Sigmoid colon (tissue), 7 donors: Measurements from ENCODE around the gene SSB. TPM values are rescaled to one million over a fixed set of nuclear protein-coding genes. Genes with fewer than 3 reads are reported as not detected.

Experiments used
- DNase-seq: peaks from one replicate; pipeline ENCODE4 v3.0.0-alpha.2; 2019
- H3K27ac ChIP-seq, 4 donors: fragments of 200-600 bp; sonication (generic); one replicate each; pipeline ENCODE4 v1.5.1; 2016 to 2019; ENCODE audit warnings: mild to moderate bottlenecking in 1 of 4
- H3K27me3 ChIP-seq, 3 donors: fragments of 200-600 bp; sonication (generic); one replicate each; pipeline ENCODE4 v1.5.1; 2019; ENCODE audit warnings: mild to moderate bottlenecking in 1 of 3
- H3K36me3 ChIP-seq, 4 donors: fragments of 200-600 bp; sonication (generic); one replicate each; pipeline ENCODE4 v1.5.1; 2016 to 2019
- H3K4me1 ChIP-seq, 4 donors: fragments of 200-600 bp; sonication (generic); one replicate each; pipeline ENCODE4 v1.5.1; 2017 to 2019
- H3K4me3 ChIP-seq, 4 donors: fragments of 200-600 bp; sonication (generic); one replicate each; pipeline ENCODE4 v1.5.1; 2017 to 2019; ENCODE audit warnings: mild to moderate bottlenecking in 2 of 4, moderate library complexity in 1 of 4
- H3K9me3 ChIP-seq, 4 donors: fragments of 200-600 bp in 3 of 4; sonication (generic) in 3 of 4; one replicate each; pipeline versions ENCODE4 v1.5.1 to v1.6.1; 2013 to 2019
- EP300 ChIP-seq, 4 donors: sonication (generic); formaldehyde crosslinking; IDR thresholded peaks; one replicate each; pipeline ENCODE4 v1.6.1; 2017; ENCODE audit warnings: antibody characterized with exemption in 4 of 4
- POLR2A ChIP-seq, 2 donors: fragments of 450-650 bp; IDR thresholded peaks; one replicate each; pipeline ENCODE4 v1.6.1; 2016; ENCODE audit warnings: antibody characterized with exemption in 2 of 2, mild to moderate bottlenecking in 2 of 2, moderate library complexity in 2 of 2
- POLR2AphosphoS5 ChIP-seq, 4 donors: sonication (generic); formaldehyde crosslinking; IDR thresholded peaks; one replicate each; pipeline ENCODE4 v1.6.1; 2017; ENCODE audit warnings: antibody characterized with exemption in 4 of 4
- WGBS, 2 donors: extraction: QIAGEN DNeasy Blood & Tissue Kit; methylation state at CpG; one replicate each; pipeline ENCODE4 v1.1.7; 2013; 5-methylcytosine and 5-hydroxymethylcytosine counted together
- intact Hi-C: fragments of 100-400 bp; cut with DNase I; formaldehyde crosslinking; loops from one replicate; pipeline ENCODE4 v1.15.1; 2023
- polyA plus RNA-seq, 3 donors: library from polyadenylated mRNA; stranded (reverse); fragments of 200-250 nt; gene quantifications; one replicate each; pipeline ENCODE4 v1.2.3, GENCODE V29; 2013
- total RNA-seq, 4 donors: library from RNA; depleted of rRNA; stranded (reverse); fragments of >200 nt; gene quantifications; one replicate each; pipeline ENCODE4 v1.1.0, GENCODE V29; 2016
- TF ChIP-seq, protein P1 (sequence below), 4 experiments: fragments of 450-650 bp in 3 of 4; fragments of 200-600 bp in 1 of 4; IDR thresholded peaks; one replicate each; pipeline ENCODE4 v1.5.1; 2016 to 2019; ENCODE audit warnings: antibody characterized with exemption in 4 of 4, mild to moderate bottlenecking in 3 of 4, moderate library complexity in 2 of 4
- donor health status: healthy with polysubstance abuse.
- donor health status: Bipolar disorder and iron deficiency.
- donor health status: healthy.

Gene SSB
- total RNA-seq (100 to 1,000 TPM in 1 of 4 donors, 10 to 100 TPM in 3; 68.1 to 126 (median 87.8) TPM), polyA plus RNA-seq (10 to 100 TPM; 55.0 to 71.7 (median 56.5) TPM)

DNA sequence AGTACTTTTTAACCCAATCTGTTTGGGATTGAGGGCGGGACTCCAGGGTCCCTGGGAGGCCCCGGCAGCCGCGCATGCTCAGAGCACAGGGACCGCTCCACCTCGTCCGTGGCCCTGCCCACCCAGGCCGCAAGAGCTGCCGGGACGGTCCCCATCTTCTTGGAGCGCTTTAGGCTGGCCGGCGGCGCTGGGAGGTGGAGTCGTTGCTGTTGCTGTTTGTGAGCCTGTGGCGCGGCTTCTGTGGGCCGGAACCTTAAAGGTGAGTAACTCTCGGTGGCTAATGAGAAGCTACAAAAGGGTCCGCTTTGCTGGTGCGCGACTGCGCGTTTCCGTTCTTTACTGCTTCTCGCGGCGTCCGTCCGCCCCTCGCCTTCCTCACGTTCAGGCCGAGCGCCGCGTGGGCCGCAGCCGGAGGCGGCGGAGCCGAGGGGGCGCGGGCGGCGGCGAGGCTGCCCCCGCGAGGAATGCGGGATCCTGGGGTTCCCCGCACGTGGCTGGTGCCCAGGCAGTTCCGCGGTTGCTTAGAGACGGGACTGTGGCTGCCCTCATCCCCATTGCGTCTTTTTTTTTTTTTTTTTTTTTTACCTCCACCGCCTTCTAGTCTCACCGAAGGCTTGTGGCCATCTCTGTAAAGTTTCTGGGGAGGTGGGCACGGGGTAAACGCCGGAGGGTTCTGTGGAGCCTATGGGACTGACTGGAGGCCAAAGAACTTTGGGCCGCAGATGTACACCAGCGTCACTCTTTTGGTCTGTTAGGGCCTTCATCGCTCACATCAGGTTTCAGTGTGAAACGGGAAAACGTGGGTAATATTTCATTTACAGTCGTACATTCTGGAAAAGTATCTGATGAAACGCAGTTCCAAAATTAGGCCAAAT is at the start of gene SSB:
SSB (plus strand) TSS at position 154 of the 875 bp plus-strand sequence. CDS start 2,090 bp downstream, outside the sequence.
- Histone ChIP-seq H3K4me1 (peaks cover 0 to 20% (median 14%) of the 10 kb centered on the region in 4 donors), H3K4me3 (peak within 1 kb of the TSS; percentile 53 to 93 (median 72)), H3K36me3 (peaks cover 0 to 13% (median 3%) of the 10 kb centered on the region in 4 donors), H3K9me3 (no peaks in the 10 kb centered on the region), H3K27me3 (no peaks in the 10 kb centered on the region), H3K27ac (peak within 1 kb of the TSS; percentile 74 to 92 (median 89))
- TF ChIP-seq EP300 (IDR thresholded peaks at IDR 0.05) (no peak), POLR2AphosphoS5 (IDR thresholded peaks at IDR 0.05) (peak; percentile 85 to 92 (median 89)), POLR2A (IDR thresholded peaks at IDR 0.05) (peak; percentile 42 to 67)
- TF ChIP-seq, protein P1, sequence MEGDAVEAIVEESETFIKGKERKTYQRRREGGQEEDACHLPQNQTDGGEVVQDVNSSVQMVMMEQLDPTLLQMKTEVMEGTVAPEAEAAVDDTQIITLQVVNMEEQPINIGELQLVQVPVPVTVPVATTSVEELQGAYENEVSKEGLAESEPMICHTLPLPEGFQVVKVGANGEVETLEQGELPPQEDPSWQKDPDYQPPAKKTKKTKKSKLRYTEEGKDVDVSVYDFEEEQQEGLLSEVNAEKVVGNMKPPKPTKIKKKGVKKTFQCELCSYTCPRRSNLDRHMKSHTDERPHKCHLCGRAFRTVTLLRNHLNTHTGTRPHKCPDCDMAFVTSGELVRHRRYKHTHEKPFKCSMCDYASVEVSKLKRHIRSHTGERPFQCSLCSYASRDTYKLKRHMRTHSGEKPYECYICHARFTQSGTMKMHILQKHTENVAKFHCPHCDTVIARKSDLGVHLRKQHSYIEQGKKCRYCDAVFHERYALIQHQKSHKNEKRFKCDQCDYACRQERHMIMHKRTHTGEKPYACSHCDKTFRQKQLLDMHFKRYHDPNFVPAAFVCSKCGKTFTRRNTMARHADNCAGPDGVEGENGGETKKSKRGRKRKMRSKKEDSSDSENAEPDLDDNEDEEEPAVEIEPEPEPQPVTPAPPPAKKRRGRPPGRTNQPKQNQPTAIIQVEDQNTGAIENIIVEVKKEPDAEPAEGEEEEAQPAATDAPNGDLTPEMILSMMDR (IDR thresholded peaks at IDR 0.05), result no peak
- intact Hi-C loops, result no loop called here
- WGBS, 2 donors, result 0% methylated on average over 67 of the region's 67 CpGs
- DNase-seq, result peak; percentile 95

DNA sequence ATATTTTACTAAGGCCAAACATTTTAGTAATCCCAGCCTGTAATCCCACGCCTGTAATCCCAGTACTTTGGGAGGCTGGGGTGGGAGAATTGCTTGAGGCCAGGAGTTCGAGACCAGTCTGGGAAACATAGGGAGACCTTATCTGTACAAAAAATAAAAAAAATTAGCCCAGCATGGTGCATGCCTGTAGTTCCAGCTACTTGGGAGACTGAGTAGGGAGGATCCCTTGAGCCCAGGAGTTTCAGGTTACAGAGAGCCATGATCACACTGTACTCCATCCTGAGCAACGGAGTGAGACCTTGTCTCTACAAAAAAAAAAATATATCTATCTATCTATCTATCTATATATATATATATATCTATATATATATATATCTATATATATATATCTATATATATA is 45.9 kb upstream of the SSB start:
- no peak for DNase-seq
- no peak overlapping the region for H3K4me3 ChIP-seq
- H3K9me3 ChIP-seq, result no peaks in the 10 kb centered on the region
- no peak for TF ChIP-seq EP300 (IDR thresholded peaks at IDR 0.05)
- no peak for TF ChIP-seq POLR2A (IDR thresholded peaks at IDR 0.05)
- TF ChIP-seq, protein P1 (IDR thresholded peaks at IDR 0.05), result no peak
- no peak for TF ChIP-seq POLR2AphosphoS5 (IDR thresholded peaks at IDR 0.05)
- 98% methylated on average over 3 of the region's 3 CpGs for WGBS, 2 donors
- no peaks in the 10 kb centered on the region for H3K27me3 ChIP-seq
- H3K27ac ChIP-seq, result no peak overlapping the region
- intact Hi-C loops, result no loop called here
- peaks cover 0 to 17% (median 4%) of the 10 kb centered on the region in 4 donors for H3K36me3 ChIP-seq
- no peaks in the 10 kb centered on the region for H3K4me1 ChIP-seq

DNA sequence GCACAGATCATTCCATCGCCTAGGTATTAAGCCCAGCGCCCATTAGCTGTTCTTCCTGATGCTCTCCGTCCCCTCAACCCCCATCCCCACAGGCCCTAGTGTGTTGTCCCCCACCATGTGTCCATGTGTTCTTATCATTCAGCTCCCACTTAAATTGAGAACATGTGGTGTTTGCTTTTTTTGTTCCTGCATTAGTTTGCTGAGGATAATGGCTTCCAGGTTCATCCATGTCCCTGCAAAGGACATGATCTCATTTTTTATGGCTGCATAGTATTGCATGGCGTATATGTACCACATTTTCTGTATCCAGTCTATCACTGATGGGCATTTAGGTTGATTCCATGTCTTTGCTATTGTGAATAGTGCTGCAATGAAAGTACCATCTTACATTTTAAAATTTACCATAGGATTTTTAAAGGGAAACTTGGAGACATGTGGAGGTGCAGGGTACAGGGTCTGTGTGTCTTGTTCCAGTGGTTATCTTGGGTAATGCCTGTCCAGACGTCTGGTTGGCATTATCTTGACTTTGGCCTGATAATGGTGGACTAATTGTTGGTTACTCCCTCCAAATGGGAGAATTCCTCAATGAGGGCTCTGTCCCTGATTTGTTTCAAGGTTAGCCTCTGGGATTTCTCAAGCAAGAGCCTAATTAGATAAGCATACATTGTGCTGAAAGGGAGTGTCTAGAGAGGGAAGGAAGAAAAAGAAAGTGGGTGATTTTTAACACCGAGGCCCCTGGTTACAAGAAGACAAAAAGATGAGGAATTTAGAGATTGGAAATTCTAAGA is 43.4 kb upstream of the SSB start:
- TF ChIP-seq POLR2A (IDR thresholded peaks at IDR 0.05), result no peak
- no peak for TF ChIP-seq POLR2AphosphoS5 (IDR thresholded peaks at IDR 0.05)
- Histone ChIP-seq H3K36me3 (peaks cover 0 to 5% (median 0%) of the 10 kb centered on the region in 4 donors), H3K4me3 (no peak overlapping the region), H3K4me1 (no peaks in the 10 kb centered on the region), H3K27ac (no peak overlapping the region), H3K9me3 (no peaks in the 10 kb centered on the region), H3K27me3 (no peaks in the 10 kb centered on the region)
- intact Hi-C loops, result no loop called here
- DNase-seq, result no peak
- WGBS, 2 donors, result 72 to 75% methylated on average over 6 of the region's 6 CpGs

DNA sequence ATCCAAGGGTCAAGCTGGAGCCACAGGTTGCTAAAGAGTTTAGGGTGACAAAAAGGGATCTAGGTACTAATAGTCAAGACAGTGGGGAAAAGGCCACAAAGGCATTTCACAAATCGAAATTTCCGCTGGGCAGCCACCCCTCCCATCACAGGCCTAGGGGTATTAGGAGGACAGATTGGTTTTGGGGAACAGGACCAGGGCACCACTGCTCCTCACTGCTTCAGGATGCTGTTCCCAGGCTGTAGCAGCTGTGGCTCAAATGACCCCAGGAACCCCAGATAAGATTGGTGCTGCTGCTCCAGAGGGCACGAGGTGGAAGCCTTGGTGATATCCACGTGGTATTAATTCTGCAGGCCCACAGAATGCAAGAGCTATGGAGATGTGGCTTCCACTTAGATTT is 42.3 kb upstream of the SSB start:
- WGBS, 2 donors, result 95 to 97% methylated on average over 4 of the region's 4 CpGs

DNA sequence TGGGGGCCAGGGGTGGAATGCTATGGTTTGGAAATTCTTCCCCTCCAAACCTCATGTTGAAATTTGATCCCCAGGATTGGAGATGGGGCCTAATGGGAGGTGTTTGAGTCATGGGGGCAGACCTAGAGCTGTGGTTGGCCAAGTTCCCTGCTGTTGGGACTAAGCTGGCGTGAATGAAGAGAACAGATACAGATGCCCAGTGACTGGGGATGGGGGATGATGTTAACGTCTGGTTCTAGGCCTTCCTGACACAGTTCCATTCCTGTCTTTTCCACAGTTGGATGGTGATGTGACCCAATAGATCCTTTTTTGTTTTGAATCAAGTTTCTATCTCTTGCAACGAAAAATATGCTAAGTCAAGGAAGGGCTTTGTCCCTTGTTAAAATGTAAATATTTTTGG is 41.3 kb upstream of the SSB start:
- Histone ChIP-seq H3K4me3 (no peak overlapping the region), H3K9me3 (no peaks in the 10 kb centered on the region), H3K27me3 (no peaks in the 10 kb centered on the region), H3K36me3 (no peaks in the 10 kb centered on the region), H3K27ac (no peak overlapping the region), H3K4me1 (no peaks in the 10 kb centered on the region)
- 80 to 89% methylated on average over 3 of the region's 3 CpGs for WGBS, 2 donors
- intact Hi-C loops, result no loop called here
- DNase-seq, result no peak
- TF ChIP-seq EP300 (IDR thresholded peaks at IDR 0.05) (no peak), POLR2AphosphoS5 (IDR thresholded peaks at IDR 0.05) (no peak), POLR2A (IDR thresholded peaks at IDR 0.05) (no peak)
- TF ChIP-seq, protein P1 (IDR thresholded peaks at IDR 0.05), result no peak

More for the DNA sequence above, 42.3 kb upstream of the SSB start:
- Histone ChIP-seq H3K9me3 (no peaks in the 10 kb centered on the region), H3K27ac (no peak overlapping the region), H3K27me3 (no peaks in the 10 kb centered on the region), H3K4me3 (no peak overlapping the region), H3K36me3 (no peaks in the 10 kb centered on the region), H3K4me1 (no peaks in the 10 kb centered on the region)
- no peak for DNase-seq
- intact Hi-C loops, result no loop called here
- no peak for TF ChIP-seq EP300 (IDR thresholded peaks at IDR 0.05)
- TF ChIP-seq POLR2AphosphoS5 (IDR thresholded peaks at IDR 0.05), result no peak
- TF ChIP-seq POLR2A (IDR thresholded peaks at IDR 0.05), result no peak
